Fibroblast of skin of right biceps (primary cell): ENCODE data around the gene SLC25A28.

Source experiments
- DNase-seq: peaks from one replicate; pipeline ENCODE4 v3.0.0-alpha.2; 2013

Gene SLC25A28

GRCh38 chr10:99619851-99620710 lies at the start of gene SLC25A28:
Gene SLC25A28 (minus strand): TSS chr10:99620439. CDS start chr10:99620335, 104 bp downstream.
- peak; percentile 100 for DNase-seq

GRCh38 chr10:99667108-99667751 lies 47.0 kb upstream of the SLC25A28 start:
- DNase-seq: peak; percentile 95

- no peak for DNase-seq
Measured at GRCh38 chr10:99665304-99665703, 45.1 kb upstream of the SLC25A28 start.

GRCh38 chr10:99661377-99661763 lies 41.1 kb upstream of the SLC25A28 start:
- peak; percentile 84 for DNase-seq

- DNase-seq: peak; percentile 13
Measured at GRCh38 chr10:99660662-99661376, 40.6 kb upstream of the SLC25A28 start.

- DNase-seq: no peak
Measured at GRCh38 chr10:99659868-99660366, 39.7 kb upstream of the SLC25A28 start.

- DNase-seq: peak; percentile 96
Measured at GRCh38 chr10:99659031-99659867, 39.0 kb upstream of the SLC25A28 start, which contains the start of gene ENTPD7. Gene ENTPD7 (plus strand): TSS chr10:99659509. CDS start chr10:99659957, 448 bp downstream.

GRCh38 chr10:99658622-99659030 lies 38.4 kb upstream of the SLC25A28 start:
- peak; percentile 27 for DNase-seq

GRCh38 chr10:99656199-99657064 lies 36.2 kb upstream of the SLC25A28 start:
- no peak for DNase-seq

- DNase-seq: no peak
Measured at GRCh38 chr10:99654390-99655175, 34.3 kb upstream of the SLC25A28 start.

- DNase-seq: no peak
Measured at GRCh38 chr10:99652800-99653390, 32.7 kb upstream of the SLC25A28 start.

- no peak for DNase-seq
Measured at GRCh38 chr10:99648717-99649116, 28.5 kb upstream of the SLC25A28 start.

- DNase-seq: no peak
Measured at GRCh38 chr10:99647601-99648151, 27.4 kb upstream of the SLC25A28 start.

GRCh38 chr10:99633832-99634231 lies 13.6 kb upstream of the SLC25A28 start:
- DNase-seq: no peak

GRCh38 chr10:99631496-99631895 lies 11.3 kb upstream of the SLC25A28 start:
- peak; percentile 33 for DNase-seq

- no peak for DNase-seq
Measured at GRCh38 chr10:99630991-99631390, 10.8 kb upstream of the SLC25A28 start.

- DNase-seq: peak; percentile 56
Measured at GRCh38 chr10:99630433-99630832, 10.2 kb upstream of the SLC25A28 start.

- DNase-seq: no peak
Measured at GRCh38 chr10:99629625-99629978, 9.4 kb upstream of the SLC25A28 start.

GRCh38 chr10:99628923-99629624 lies 8.8 kb upstream of the SLC25A28 start:
- no peak for DNase-seq
